HepG2 (cell line): ENCODE measurements around the gene CALD1. TPM values are rescaled to one million over a fixed set of nuclear protein-coding genes. Genes with fewer than 3 reads are reported as not detected.

Experiments used
- ATAC-seq: fragments of 200-7000 bp; cut with Tn5 transposase; 3 replicates; pipeline ENCODE4 v1.9.1; 2020; ENCODE audit warnings: mild to moderate bottlenecking, moderate library complexity
- BruUV-seq: library from RNA; stranded (reverse); fragments of 400-500 nt; replicated peaks from 2 replicates; lab custom pipeline; 2021; lab: Mats Ljungman, UMichigan
- CTCF ChIA-PET: fragments of 300-600 bp; formaldehyde crosslinking; extraction: SDS; loops from one replicate; lab custom pipeline; 2021; ENCODE audit warnings: low total read pairs, inconsistent platforms, low intra/inter-chr PET ratio; lab: Yijun Ruan, JAX
- POLR2A ChIA-PET: fragments of 350-600 bp; sonication (Branson Sonifier 250); formaldehyde crosslinking; loops from one replicate; lab custom pipeline; 2020; ENCODE audit warnings: antibody characterized with exemption, inconsistent platforms; lab: Yijun Ruan, JAX
- DNase-seq: peaks from one replicate; pipeline ENCODE4 v3.0.0-alpha.2; 2015; ENCODE audit warnings: low spot score
- FAIRE-seq: peaks from 3 replicates; lab custom pipeline; 2011; peaks lifted over from hg19 to GRCh38; lab: Jason Lieb, UNC
- H2AFZ ChIP-seq: one replicate; pipeline ENCODE4 v1.6.1; 2011; ENCODE audit warnings: low read length, inconsistent platforms
- H3K27ac ChIP-seq: fragments of 300-600 bp; 3 replicates; pipeline ENCODE4 v1.8.0; 2011; ENCODE audit warnings: mixed run types, mild to moderate bottlenecking, mixed read lengths, low read length, inconsistent platforms; ENCODE audit not compliant: insufficient read depth; ENCODE audit errors: extremely low read length
- H3K27me3 ChIP-seq, 2 experiments: fragments of 200-600 bp in 1 of 2; 2 replicates in 1 of 2; 3 replicates in 1 of 2; pipeline versions ENCODE4 v1.6.0 to v1.8.0; 2011; ENCODE audit warnings: low read length in 2 of 2, mild to moderate bottlenecking in 2 of 2, moderate library complexity in 2 of 2, inconsistent platforms in 1 of 2; ENCODE audit not compliant: insufficient read depth in 2 of 2, control insufficient read depth in 1 of 2
- H3K36me3 ChIP-seq, 2 experiments: fragments of 200-600 bp in 1 of 2; replicated peaks in 1 of 2; 2 replicates in 1 of 2; 3 replicates in 1 of 2; pipeline versions ENCODE4 v1.5.1 to v1.8.0; 2011; ENCODE audit warnings: low read length in 2 of 2, inconsistent platforms in 1 of 2; ENCODE audit not compliant: insufficient read depth in 2 of 2, control insufficient read depth in 1 of 2
- H3K4me1 ChIP-seq: 2 replicates; pipeline ENCODE4 v1.5.1; 2012; ENCODE audit warnings: low read length, inconsistent platforms; ENCODE audit not compliant: insufficient read depth
- H3K4me2 ChIP-seq: 2 replicates; pipeline ENCODE4 v1.6.0; 2011; ENCODE audit warnings: low read depth, low read length, inconsistent platforms
- H3K4me3 ChIP-seq, 3 experiments: fragments of 200-600 bp in 1 of 3; sonication (generic), shearing (Covaris generic) in 1 of 3; replicated peaks in 1 of 3; 2 replicates each; pipeline ENCODE4 v1.5.1; 2011 to 2016; ENCODE audit warnings: low read length in 3 of 3, inconsistent platforms in 2 of 3, low read depth in 2 of 3, mild to moderate bottlenecking in 2 of 3, control low read depth in 1 of 3, mixed read lengths in 1 of 3; ENCODE audit not compliant: insufficient read depth in 1 of 3
- H3K79me2 ChIP-seq: one replicate; pipeline ENCODE4 v1.6.1; 2011; ENCODE audit warnings: low read length, inconsistent platforms; ENCODE audit not compliant: insufficient read depth
- H3K9ac ChIP-seq: 2 replicates; pipeline ENCODE4 v1.6.0; 2011; ENCODE audit warnings: mild to moderate bottlenecking, low read depth, low read length, inconsistent platforms; ENCODE audit not compliant: insufficient read depth
- H3K9me3 ChIP-seq: 2 replicates; pipeline ENCODE4 v1.5.1; 2012; ENCODE audit warnings: mild to moderate bottlenecking, low read length
- H4K20me1 ChIP-seq: 2 replicates; pipeline ENCODE4 v1.6.0; 2011; ENCODE audit warnings: inconsistent platforms, mild to moderate bottlenecking, low read length, moderate library complexity; ENCODE audit not compliant: insufficient read depth
- HNRNPH1 ChIP-seq: fragments of 200-400 bp; formaldehyde crosslinking; optimal IDR thresholded peaks from 2 replicates; pipeline ENCODE3; 2017; ENCODE audit warnings: mild to moderate bottlenecking, low read depth, low read length
- NFATC3 ChIP-seq: sonication (generic); formaldehyde crosslinking; IDR thresholded peaks from 2 replicates; pipeline ENCODE4 v1.5.1; 2020; ENCODE audit warnings: mild to moderate bottlenecking, missing genetic modification reagents
- NKX3-1 ChIP-seq: sonication (generic); formaldehyde crosslinking; IDR thresholded peaks from 2 replicates; pipeline ENCODE4 v1.5.0; 2020; ENCODE audit warnings: missing genetic modification reagents
- PLRG1 ChIP-seq: fragments of 450-650 bp; conservative IDR thresholded peaks from 2 replicates; pipeline ENCODE4 v1.6.1; 2016
- ZMYM3 ChIP-seq: sonication (generic); formaldehyde crosslinking; IDR thresholded peaks from 2 replicates; pipeline ENCODE4 v1.5.1; 2020; ENCODE audit warnings: mild to moderate bottlenecking, missing genetic modification reagents
- ZNF460 ChIP-seq: sonication (generic); formaldehyde crosslinking; IDR thresholded peaks from 2 replicates; pipeline ENCODE4 v1.5.1; 2020; ENCODE audit warnings: missing genetic modification reagents, mild to moderate bottlenecking, borderline replicate concordance
- ZNF572 ChIP-seq: sonication (generic); formaldehyde crosslinking; IDR thresholded peaks from 2 replicates; pipeline ENCODE4 v1.5.1; 2020; ENCODE audit warnings: mild to moderate bottlenecking, missing genetic modification reagents
- ZNF660 ChIP-seq: sonication (generic); formaldehyde crosslinking; IDR thresholded peaks from 2 replicates; pipeline ENCODE4 v1.5.1; 2020; ENCODE audit warnings: mild to moderate bottlenecking, low read depth, missing genetic modification reagents, borderline replicate concordance
- ZNF678 ChIP-seq: sonication (generic); formaldehyde crosslinking; IDR thresholded peaks from 2 replicates; pipeline ENCODE4 v1.4.0; 2020; ENCODE audit warnings: mild to moderate bottlenecking, missing genetic modification reagents
- ZNF772 ChIP-seq: sonication (generic); formaldehyde crosslinking; IDR thresholded peaks from 2 replicates; pipeline ENCODE4 v1.5.0; 2020; ENCODE audit warnings: mild to moderate bottlenecking, missing genetic modification reagents
- WGBS: methylation state at CpG from one replicate; pipeline ENCODE4 v1.1.6; 2017; ENCODE audit warnings: low lambda C conversion rate; 5-methylcytosine and 5-hydroxymethylcytosine counted together
- in situ Hi-C: cut with HindIII; loops from 2 replicates; pipeline ENCODE4 v1.10.0; 2017; ENCODE audit warnings: low pct_unique_long_range_greater_than_20kb; ENCODE audit not compliant: extremely low pct_ligation_motif_present
- intact Hi-C: fragments of 100-400 bp; cut with micrococcal nuclease; formaldehyde crosslinking; loops from one replicate; pipeline ENCODE4 v1.10.0; 2022; ENCODE audit not compliant: unreplicated experiment
- polyA plus RNA-seq, 8 experiments: library from polyadenylated mRNA; depleted of rRNA in 3 of 8; stranded (reverse) in 7 of 8; unstranded in 1 of 8; fragments of >200 nt; fragmentation: Illumina TruSeq in 4 of 8; extraction: Trizol in 4 of 8; gene quantifications; 2 replicates each; pipeline versions ENCODE4 v1.2.1 to v1.2.3, GENCODE V29; 2011 to 2016; ENCODE audit warnings: low read depth in 4 of 8, missing spikeins in 1 of 8, mixed read lengths in 1 of 8; ENCODE audit not compliant: insufficient read depth in 1 of 8
- total RNA-seq, 5 experiments: library from RNA; depleted of rRNA; stranded (reverse); fragments of >200 nt; fragmentation: Illumina TruSeq; extraction: Trizol; gene quantifications; 2 replicates each; pipeline ENCODE4 v1.2.3, GENCODE V29; 2016; ENCODE audit warnings: low read depth in 1 of 5
- TF ChIP-seq, protein P1 (sequence below): IDR thresholded peaks from 2 replicates; pipeline ENCODE4 v1.4.0; 2020; ENCODE audit warnings: mild to moderate bottlenecking, missing genetic modification reagents
- TF ChIP-seq, protein P2 (sequence below): IDR thresholded peaks from 2 replicates; pipeline ENCODE4 v1.6.1; 2016; ENCODE audit warnings: low read depth
- TF ChIP-seq, protein P3 (sequence below): sonication (generic); formaldehyde crosslinking; IDR thresholded peaks from 2 replicates; pipeline ENCODE4 v1.9.0; 2021; ENCODE audit warnings: missing genetic modification reagents, borderline replicate concordance
- TF ChIP-seq, protein P4 (sequence below): sonication (generic); formaldehyde crosslinking; IDR thresholded peaks from 2 replicates; pipeline ENCODE4 v1.8.1; 2023; ENCODE audit warnings: missing genetic modification reagents, mild to moderate bottlenecking, borderline replicate concordance
- TF ChIP-seq, protein P5 (sequence below): sonication (generic); formaldehyde crosslinking; IDR thresholded peaks from 2 replicates; pipeline ENCODE4 v1.5.0; 2020; ENCODE audit warnings: mild to moderate bottlenecking, missing genetic modification reagents
- TF ChIP-seq, protein P6 (sequence below): sonication (generic); formaldehyde crosslinking; IDR thresholded peaks from 2 replicates; pipeline ENCODE4 v1.8.0; 2022; ENCODE audit warnings: low read depth, missing genetic modification reagents

Gene CALD1
- total and polyA plus RNA-seq, 2 of the 13 experiments (the other 11 are each of a cell fraction or from before 2014, with no cell fraction given): 53.0 to 112 TPM

DNA sequence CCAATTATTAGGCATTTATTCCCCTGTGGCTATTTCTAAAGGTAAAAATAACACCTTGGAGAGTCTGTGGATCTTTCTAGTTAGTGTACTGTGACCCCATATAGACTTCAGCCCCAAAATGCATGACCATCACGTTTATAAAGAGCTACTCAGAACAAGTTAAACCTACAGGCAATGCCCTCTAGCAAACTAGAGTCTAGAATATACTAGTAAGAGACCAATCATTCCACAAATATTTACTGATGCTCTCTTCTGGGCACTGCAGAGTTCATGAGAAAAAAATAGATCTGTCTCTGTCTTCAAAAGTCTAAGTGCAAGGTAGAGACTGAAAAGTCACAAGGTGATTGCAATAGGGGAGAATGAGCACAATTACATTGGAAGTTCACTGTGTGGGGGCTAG lies 20.5 kb upstream of the CALD1 start:
- Histone ChIP-seq H2AFZ (no peak overlapping the region), H3K27me3 (no peaks in the 10 kb centered on the region), H3K27ac (no peak overlapping the region), H3K4me2 (no peak overlapping the region), H3K9me3 (no peaks in the 10 kb centered on the region), H3K4me1 (no peaks in the 10 kb centered on the region), H3K4me3 (no peak overlapping the region), H4K20me1 (no peaks in the 10 kb centered on the region), H3K9ac (no peak overlapping the region), H3K79me2 (no peaks in the 10 kb centered on the region), H3K36me3 (no peaks in the 10 kb centered on the region)
- FAIRE-seq (no peak), ATAC-seq (no peak), DNase-seq (no peak)
- ChIA-PET POLR2A (no interaction called here), CTCF (no interaction called here)
- no TSS peak for BruUV-seq
- WGBS: 0% methylated on average over 1 of the region's 1 CpG
- in situ Hi-C loops: no loop called here
- intact Hi-C loops: no loop called here
- TF ChIP-seq NKX3-1 (CRISPR knock-in tag) (no peak), ZNF772 (no peak), ZNF660 (no peak), HNRNPH1 (no peak), PLRG1 (no peak), ZNF460 (CRISPR knock-in tag) (no peak), NFATC3 (CRISPR knock-in tag) (no peak), ZMYM3 (CRISPR knock-in tag) (no peak), ZNF678 (CRISPR knock-in tag) (no peak), ZNF572 (CRISPR knock-in tag) (no peak)
- TF ChIP-seq, protein P1, sequence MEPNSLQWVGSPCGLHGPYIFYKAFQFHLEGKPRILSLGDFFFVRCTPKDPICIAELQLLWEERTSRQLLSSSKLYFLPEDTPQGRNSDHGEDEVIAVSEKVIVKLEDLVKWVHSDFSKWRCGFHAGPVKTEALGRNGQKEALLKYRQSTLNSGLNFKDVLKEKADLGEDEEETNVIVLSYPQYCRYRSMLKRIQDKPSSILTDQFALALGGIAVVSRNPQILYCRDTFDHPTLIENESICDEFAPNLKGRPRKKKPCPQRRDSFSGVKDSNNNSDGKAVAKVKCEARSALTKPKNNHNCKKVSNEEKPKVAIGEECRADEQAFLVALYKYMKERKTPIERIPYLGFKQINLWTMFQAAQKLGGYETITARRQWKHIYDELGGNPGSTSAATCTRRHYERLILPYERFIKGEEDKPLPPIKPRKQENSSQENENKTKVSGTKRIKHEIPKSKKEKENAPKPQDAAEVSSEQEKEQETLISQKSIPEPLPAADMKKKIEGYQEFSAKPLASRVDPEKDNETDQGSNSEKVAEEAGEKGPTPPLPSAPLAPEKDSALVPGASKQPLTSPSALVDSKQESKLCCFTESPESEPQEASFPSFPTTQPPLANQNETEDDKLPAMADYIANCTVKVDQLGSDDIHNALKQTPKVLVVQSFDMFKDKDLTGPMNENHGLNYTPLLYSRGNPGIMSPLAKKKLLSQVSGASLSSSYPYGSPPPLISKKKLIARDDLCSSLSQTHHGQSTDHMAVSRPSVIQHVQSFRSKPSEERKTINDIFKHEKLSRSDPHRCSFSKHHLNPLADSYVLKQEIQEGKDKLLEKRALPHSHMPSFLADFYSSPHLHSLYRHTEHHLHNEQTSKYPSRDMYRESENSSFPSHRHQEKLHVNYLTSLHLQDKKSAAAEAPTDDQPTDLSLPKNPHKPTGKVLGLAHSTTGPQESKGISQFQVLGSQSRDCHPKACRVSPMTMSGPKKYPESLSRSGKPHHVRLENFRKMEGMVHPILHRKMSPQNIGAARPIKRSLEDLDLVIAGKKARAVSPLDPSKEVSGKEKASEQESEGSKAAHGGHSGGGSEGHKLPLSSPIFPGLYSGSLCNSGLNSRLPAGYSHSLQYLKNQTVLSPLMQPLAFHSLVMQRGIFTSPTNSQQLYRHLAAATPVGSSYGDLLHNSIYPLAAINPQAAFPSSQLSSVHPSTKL (CRISPR knock-in tag): no peak
- TF ChIP-seq, protein P2, sequence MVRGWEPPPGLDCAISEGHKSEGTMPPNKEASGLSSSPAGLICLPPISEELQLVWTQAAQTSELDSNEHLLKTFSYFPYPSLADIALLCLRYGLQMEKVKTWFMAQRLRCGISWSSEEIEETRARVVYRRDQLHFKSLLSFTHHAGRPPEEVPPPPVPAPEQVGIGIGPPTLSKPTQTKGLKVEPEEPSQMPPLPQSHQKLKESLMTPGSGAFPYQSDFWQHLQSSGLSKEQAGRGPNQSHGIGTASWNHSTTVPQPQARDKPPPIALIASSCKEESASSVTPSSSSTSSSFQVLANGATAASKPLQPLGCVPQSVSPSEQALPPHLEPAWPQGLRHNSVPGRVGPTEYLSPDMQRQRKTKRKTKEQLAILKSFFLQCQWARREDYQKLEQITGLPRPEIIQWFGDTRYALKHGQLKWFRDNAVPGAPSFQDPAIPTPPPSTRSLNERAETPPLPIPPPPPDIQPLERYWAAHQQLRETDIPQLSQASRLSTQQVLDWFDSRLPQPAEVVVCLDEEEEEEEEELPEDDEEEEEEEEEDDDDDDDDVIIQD (CRISPR knock-in tag): no peak
- TF ChIP-seq, protein P3, sequence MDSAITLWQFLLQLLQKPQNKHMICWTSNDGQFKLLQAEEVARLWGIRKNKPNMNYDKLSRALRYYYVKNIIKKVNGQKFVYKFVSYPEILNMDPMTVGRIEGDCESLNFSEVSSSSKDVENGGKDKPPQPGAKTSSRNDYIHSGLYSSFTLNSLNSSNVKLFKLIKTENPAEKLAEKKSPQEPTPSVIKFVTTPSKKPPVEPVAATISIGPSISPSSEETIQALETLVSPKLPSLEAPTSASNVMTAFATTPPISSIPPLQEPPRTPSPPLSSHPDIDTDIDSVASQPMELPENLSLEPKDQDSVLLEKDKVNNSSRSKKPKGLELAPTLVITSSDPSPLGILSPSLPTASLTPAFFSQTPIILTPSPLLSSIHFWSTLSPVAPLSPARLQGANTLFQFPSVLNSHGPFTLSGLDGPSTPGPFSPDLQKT (CRISPR knock-in tag): no peak
- TF ChIP-seq, protein P4, sequence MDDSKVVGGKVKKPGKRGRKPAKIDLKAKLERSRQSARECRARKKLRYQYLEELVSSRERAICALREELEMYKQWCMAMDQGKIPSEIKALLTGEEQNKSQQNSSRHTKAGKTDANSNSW (CRISPR knock-in tag): no peak
- TF ChIP-seq, protein P5, sequence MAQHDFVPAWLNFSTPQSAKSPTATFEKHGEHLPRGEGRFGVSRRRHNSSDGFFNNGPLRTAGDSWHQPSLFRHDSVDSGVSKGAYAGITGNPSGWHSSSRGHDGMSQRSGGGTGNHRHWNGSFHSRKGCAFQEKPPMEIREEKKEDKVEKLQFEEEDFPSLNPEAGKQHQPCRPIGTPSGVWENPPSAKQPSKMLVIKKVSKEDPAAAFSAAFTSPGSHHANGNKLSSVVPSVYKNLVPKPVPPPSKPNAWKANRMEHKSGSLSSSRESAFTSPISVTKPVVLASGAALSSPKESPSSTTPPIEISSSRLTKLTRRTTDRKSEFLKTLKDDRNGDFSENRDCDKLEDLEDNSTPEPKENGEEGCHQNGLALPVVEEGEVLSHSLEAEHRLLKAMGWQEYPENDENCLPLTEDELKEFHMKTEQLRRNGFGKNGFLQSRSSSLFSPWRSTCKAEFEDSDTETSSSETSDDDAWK (CRISPR knock-in tag): no peak
- TF ChIP-seq, protein P6, sequence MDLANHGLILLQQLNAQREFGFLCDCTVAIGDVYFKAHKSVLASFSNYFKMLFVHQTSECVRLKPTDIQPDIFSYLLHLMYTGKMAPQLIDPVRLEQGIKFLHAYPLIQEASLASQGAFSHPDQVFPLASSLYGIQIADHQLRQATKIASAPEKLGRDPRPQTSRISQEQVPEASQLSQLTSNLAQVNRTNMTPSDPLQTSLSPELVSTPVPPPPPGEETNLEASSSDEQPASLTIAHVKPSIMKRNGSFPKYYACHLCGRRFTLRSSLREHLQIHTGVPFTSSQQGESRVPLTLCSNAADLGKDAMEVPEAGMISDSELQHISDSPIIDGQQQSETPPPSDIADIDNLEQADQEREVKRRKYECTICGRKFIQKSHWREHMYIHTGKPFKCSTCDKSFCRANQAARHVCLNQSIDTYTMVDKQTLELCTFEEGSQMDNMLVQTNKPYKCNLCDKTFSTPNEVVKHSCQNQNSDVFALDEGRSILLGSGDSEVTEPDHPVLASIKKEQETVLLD (CRISPR knock-in tag): no peak
